PFSK-1 (cell line): ENCODE data around the gene TNFRSF11A.

ENCODE experiments used
- FOXP2 ChIP-seq: optimal IDR thresholded peaks from 2 replicates; pipeline ENCODE3; 2011; ENCODE audit warnings: borderline replicate concordance, control low read depth, inconsistent platforms; ENCODE audit not compliant: insufficient read depth; ENCODE audit errors: extremely low read length, extremely low read depth
- POLR2AphosphoS5 ChIP-seq: IDR thresholded peaks from 2 replicates; pipeline ENCODE4 v1.6.1; 2012; ENCODE audit warnings: low read depth, mild to moderate bottlenecking, control low read depth, low read length, moderate library complexity
- REST ChIP-seq, 2 experiments: IDR thresholded peaks; 2 replicates each; pipeline versions ENCODE4 v1.6.1 to v1.8.0; 2011 to 2012; ENCODE audit warnings: low read depth in 2 of 2, low read length in 2 of 2, control low read depth in 1 of 2, inconsistent platforms in 1 of 2, mild to moderate bottlenecking in 1 of 2, moderate library complexity in 1 of 2; ENCODE audit not compliant: insufficient read depth in 1 of 2
- SIN3A ChIP-seq: IDR thresholded peaks from 2 replicates; pipeline ENCODE4 v1.6.1; 2012; ENCODE audit warnings: mild to moderate bottlenecking, low read length, moderate library complexity, borderline replicate concordance; ENCODE audit not compliant: insufficient read depth
- TAF1 ChIP-seq: IDR thresholded peaks from 2 replicates; pipeline ENCODE4 v1.6.1; 2012; ENCODE audit warnings: low read length, control low read depth, borderline replicate concordance; ENCODE audit not compliant: insufficient read depth

- TF ChIP-seq REST (IDR thresholded peaks at IDR 0.05; ENCODE audit: insufficient read depth in 1 of 2, low read depth in 2 of 2, low read length in 2 of 2) (no peak), SIN3A (no peak), POLR2AphosphoS5 (no peak), TAF1 (no peak), FOXP2 (no peak)
Measured at GRCh38 chr18:62404881-62405280, 79.8 kb downstream of the TNFRSF11A start.
